H1 (cell line): ENCODE results near the gene ARHGEF16. TPM values are rescaled to one million over a fixed set of nuclear protein-coding genes. Genes with fewer than 3 reads are reported as not detected.

Experiments
- BCL11A ChIP-seq, 2 experiments: IDR thresholded peaks; one replicate each; pipeline ENCODE4 v1.6.1; 2011; ENCODE audit warnings: low read depth in 2 of 2, low read length in 2 of 2, mild to moderate bottlenecking in 2 of 2
- EGR1 ChIP-seq: IDR thresholded peaks from 2 replicates; pipeline ENCODE4 v1.6.1; 2011; ENCODE audit warnings: low read depth, low read length, borderline replicate concordance
- EP300 ChIP-seq, 2 experiments: IDR thresholded peaks; 1 replicate in 1 of 2; 2 replicates in 1 of 2; pipeline ENCODE4 v1.6.1; 2011 to 2012; ENCODE audit warnings: low read depth in 2 of 2, low read length in 2 of 2, mild to moderate bottlenecking in 2 of 2, borderline replicate concordance in 1 of 2, inconsistent platforms in 1 of 2, moderate library complexity in 1 of 2
- FOSL1 ChIP-seq: IDR thresholded peaks from 2 replicates; pipeline ENCODE4 v1.6.1; 2011; ENCODE audit warnings: mild to moderate bottlenecking, low read depth, low read length, moderate library complexity; ENCODE audit not compliant: insufficient read depth
- KDM1A ChIP-seq: fragments of 200-600, 300-600 bp; sonication (generic); IDR thresholded peaks from 2 replicates; pipeline ENCODE4 v1.7.1; 2016; ENCODE audit warnings: mild to moderate bottlenecking, low read length, borderline replicate concordance
- NRF1 ChIP-seq: IDR thresholded peaks from 2 replicates; pipeline ENCODE4 v1.6.1; 2011; ENCODE audit warnings: mild to moderate bottlenecking, low read depth, low read length, improper control_type of control experiment
- SIX5 ChIP-seq: IDR thresholded peaks from 2 replicates; pipeline ENCODE4 v1.6.1; 2011; ENCODE audit warnings: mild to moderate bottlenecking, low read depth, low read length
- TEAD4 ChIP-seq: IDR thresholded peaks from 2 replicates; pipeline ENCODE4 v1.6.1; 2012; ENCODE audit warnings: low read depth, low read length, inconsistent platforms, mixed read lengths
- YY1 ChIP-seq: IDR thresholded peaks from 2 replicates; pipeline ENCODE4 v1.6.1; 2011; ENCODE audit warnings: low read depth, mild to moderate bottlenecking, low read length
- polyA plus RNA-seq, 7 experiments: library from polyadenylated mRNA; depleted of rRNA in 3 of 7; stranded (reverse) in 5 of 7; unstranded in 2 of 7; fragments of >200 nt in 5 of 7; fragments of 200-250 nt in 2 of 7; gene quantifications; 1 replicate in 5 of 7; 2 replicates in 1 of 7; 4 replicates in 1 of 7; pipeline versions ENCODE4 v1.2.1 to v1.2.3, GENCODE V29; 2011 to 2013; ENCODE audit warnings: missing spikeins in 2 of 7, mixed read lengths in 2 of 7
- total RNA-seq: library from RNA; stranded (reverse); fragmentation: NEBNext Ultra II Directional; extraction: Animal tissue kit (Norgen Biotek cat#: 25700); gene quantifications from 2 replicates; pipeline ENCODE4 v1.2.1, GENCODE V29; 2021
- TF ChIP-seq, protein P1 (sequence below): IDR thresholded peaks from 2 replicates; pipeline ENCODE4 v1.6.1; 2012; ENCODE audit warnings: inconsistent platforms

ARHGEF16 gene
- total and polyA plus RNA-seq, 2 of the 8 experiments (the other 6 are each of a cell fraction or from before 2014, with no cell fraction given): 18.3 to 20.7 TPM

DNA sequence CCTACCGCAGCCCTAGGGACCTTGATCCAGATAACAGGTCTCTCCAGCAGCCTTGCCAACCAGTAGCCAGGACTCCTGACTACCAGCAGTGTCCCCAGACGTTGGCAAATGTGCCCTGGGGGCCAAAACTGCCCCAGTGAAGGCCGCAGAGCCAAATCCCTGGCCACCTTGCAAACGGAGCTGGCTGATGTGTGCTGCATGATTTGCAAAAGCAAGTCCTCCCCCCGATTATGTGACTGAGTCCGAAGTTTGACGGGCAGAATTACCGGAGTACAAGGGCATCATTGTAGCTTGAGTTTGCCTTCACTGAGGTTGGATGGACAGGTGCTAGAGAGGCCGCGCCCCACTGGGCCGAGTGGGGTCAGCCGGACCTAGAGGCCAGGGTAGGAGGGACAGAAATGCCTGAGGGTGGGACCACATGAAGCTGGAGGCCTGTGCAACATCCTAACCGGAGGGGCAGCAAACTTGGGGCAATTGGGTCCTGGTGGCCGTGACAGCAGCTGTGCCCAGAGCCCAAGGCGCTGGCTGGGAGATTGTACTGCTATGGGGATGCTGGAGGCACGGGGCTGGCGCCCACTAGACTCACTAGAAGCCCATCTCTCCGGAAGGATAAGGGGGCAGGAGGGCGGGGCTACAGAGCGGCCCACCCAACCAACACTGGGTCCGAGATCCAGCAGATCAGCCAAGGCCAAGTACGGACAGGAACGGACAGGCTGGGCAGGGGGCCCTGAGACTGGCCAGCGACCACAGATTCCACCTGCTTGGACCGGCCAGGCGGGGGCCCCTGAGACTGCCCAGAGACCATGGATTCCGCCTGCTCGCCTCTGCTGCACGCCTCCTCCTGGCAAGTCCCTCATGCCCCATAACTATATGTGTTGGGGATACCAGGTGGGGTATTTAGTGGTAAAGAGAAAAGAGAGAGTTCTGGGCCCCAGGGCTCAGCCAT is 2.8 kb downstream of the ARHGEF16 start (continued):
- TF ChIP-seq FOSL1 (no peak), EGR1 (no peak), SIX5 (no peak), NRF1 (no peak), KDM1A (no peak), EP300 (IDR thresholded peaks at IDR 0.05; ENCODE audit: borderline replicate concordance in 1 of 2, low read depth in 2 of 2, low read length in 2 of 2) (no peak), TEAD4 (no peak), BCL11A (IDR thresholded peaks at IDR 0.05; ENCODE audit: low read depth in 2 of 2, low read length in 2 of 2) (no peak), YY1 (no peak)
- TF ChIP-seq, protein P1, sequence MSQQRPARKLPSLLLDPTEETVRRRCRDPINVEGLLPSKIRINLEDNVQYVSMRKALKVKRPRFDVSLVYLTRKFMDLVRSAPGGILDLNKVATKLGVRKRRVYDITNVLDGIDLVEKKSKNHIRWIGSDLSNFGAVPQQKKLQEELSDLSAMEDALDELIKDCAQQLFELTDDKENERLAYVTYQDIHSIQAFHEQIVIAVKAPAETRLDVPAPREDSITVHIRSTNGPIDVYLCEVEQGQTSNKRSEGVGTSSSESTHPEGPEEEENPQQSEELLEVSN: no peak
